ENCODE data around the gene DDX41.

- no peak for TF ChIP-seq POLR2AphosphoS5 (IDR thresholded peaks at IDR 0.05)
- no peak for TF ChIP-seq CTCF (IDR thresholded peaks at IDR 0.05)
- no peak for TF ChIP-seq POLR2A (IDR thresholded peaks at IDR 0.05)
These were observed 13.9 kb downstream of the DDX41 start for GRCh38 chr5:177502886-177503285.
